ENCODE results near the gene LIMCH1. TPM values are rescaled to one million over a fixed set of nuclear protein-coding genes. Genes with fewer than 3 reads are reported as not detected.

LIMCH1 gene
- total and polyA plus RNA-seq, 2 donors from 2014 or later: 19.9 to 83.9 TPM

DNA sequence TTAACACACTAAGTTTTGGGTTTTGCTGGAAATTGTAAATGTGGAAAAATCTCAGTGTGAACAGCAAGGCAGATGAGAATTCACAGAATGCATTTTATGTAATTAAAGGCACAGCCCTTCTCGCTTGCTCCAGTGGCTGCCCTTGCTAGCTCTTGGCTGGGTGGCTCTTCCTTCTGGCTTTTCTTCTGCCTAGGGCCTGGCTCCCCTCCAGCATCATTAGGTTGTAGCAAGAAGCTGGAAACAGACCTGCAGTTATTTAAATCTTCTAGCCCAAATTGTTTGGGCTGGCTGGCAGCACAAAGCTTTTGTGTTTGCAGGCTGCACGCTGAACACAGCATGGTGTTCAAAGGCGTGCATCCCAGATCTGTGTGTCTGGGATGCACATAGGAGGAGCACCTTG is 56.5 kb downstream of the LIMCH1 start:
- Histone ChIP-seq H3K27ac (ENCODE audit: low read depth in 2 of 2, low read length in 2 of 2) (no peak overlapping the region), H3K9me3 (ENCODE audit: control insufficient read depth in 2 of 3, insufficient read depth in 1 of 3, low read length in 3 of 3) (no peaks in the 10 kb centered on the region), H3K27me3 (ENCODE audit: control insufficient read depth, insufficient read depth, low read length) (no peaks in the 10 kb centered on the region), H3K4me1 (ENCODE audit: control insufficient read depth in 2 of 3, insufficient read depth in 2 of 3, low read depth in 1 of 3, low read length in 3 of 3) (peaks cover 0 to 15% (median 7%) of the 10 kb centered on the region in 3 donors), H3K4me3 (ENCODE audit: low read length in 3 of 3) (no peak overlapping the region), H3K36me3 (ENCODE audit: control insufficient read depth in 2 of 3, insufficient read depth in 3 of 3, low read length in 3 of 3) (no peaks in the 10 kb centered on the region), H3K9ac (ENCODE audit: low read length in 3 of 3) (no peak overlapping the region)
- DNase-seq (no peak), FAIRE-seq (no peak)
- intact Hi-C loops (cut with DNase I): no loop called here
- TF ChIP-seq, protein P1, sequence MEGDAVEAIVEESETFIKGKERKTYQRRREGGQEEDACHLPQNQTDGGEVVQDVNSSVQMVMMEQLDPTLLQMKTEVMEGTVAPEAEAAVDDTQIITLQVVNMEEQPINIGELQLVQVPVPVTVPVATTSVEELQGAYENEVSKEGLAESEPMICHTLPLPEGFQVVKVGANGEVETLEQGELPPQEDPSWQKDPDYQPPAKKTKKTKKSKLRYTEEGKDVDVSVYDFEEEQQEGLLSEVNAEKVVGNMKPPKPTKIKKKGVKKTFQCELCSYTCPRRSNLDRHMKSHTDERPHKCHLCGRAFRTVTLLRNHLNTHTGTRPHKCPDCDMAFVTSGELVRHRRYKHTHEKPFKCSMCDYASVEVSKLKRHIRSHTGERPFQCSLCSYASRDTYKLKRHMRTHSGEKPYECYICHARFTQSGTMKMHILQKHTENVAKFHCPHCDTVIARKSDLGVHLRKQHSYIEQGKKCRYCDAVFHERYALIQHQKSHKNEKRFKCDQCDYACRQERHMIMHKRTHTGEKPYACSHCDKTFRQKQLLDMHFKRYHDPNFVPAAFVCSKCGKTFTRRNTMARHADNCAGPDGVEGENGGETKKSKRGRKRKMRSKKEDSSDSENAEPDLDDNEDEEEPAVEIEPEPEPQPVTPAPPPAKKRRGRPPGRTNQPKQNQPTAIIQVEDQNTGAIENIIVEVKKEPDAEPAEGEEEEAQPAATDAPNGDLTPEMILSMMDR (IDR thresholded peaks at IDR 0.05; ENCODE audit: borderline replicate concordance, extremely low read depth, insufficient read depth): no peak

DNA sequence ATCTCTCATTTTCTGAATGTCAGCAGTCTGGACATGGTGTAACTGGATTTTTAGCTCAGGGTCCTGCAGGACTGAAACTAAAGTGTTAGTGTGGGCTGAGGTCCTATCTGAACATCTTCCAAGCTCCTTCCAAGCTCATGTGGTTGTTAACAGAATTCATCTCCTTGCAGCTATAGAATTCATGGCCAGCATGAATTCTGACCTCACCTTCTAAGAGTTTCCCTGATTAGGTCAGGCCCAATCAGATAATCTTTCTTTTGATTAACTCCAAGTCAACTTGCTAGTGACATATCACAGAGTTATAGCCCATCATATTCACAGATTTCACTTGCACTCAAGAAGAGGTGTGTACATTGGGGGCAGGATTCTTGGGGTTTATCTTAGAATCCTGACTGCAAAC is 59.5 kb downstream of the LIMCH1 start:
- peaks cover 0 to 30% (median 3%) of the 10 kb centered on the region in 3 donors for H3K4me1 ChIP-seq (ENCODE audit: control insufficient read depth in 2 of 3, insufficient read depth in 2 of 3, low read depth in 1 of 3, low read length in 3 of 3)
- DNase-seq (no peak), FAIRE-seq (no peak)
- no peak overlapping the region for H3K9ac ChIP-seq (ENCODE audit: low read length in 3 of 3)
- no peaks in the 10 kb centered on the region for H3K27me3 ChIP-seq (ENCODE audit: control insufficient read depth, insufficient read depth, low read length)
- no peaks in the 10 kb centered on the region for H3K36me3 ChIP-seq (ENCODE audit: control insufficient read depth in 2 of 3, insufficient read depth in 3 of 3, low read length in 3 of 3)
- TF ChIP-seq, protein P1 (IDR thresholded peaks at IDR 0.05; ENCODE audit: borderline replicate concordance, extremely low read depth, insufficient read depth): no peak
- no peak overlapping the region for H3K27ac ChIP-seq (ENCODE audit: low read depth in 2 of 2, low read length in 2 of 2)
- no peaks in the 10 kb centered on the region for H3K9me3 ChIP-seq (ENCODE audit: control insufficient read depth in 2 of 3, insufficient read depth in 1 of 3, low read length in 3 of 3)
- H3K4me3 ChIP-seq (ENCODE audit: low read length in 3 of 3): no peak overlapping the region
- intact Hi-C loops (cut with DNase I): no loop called here

DNA sequence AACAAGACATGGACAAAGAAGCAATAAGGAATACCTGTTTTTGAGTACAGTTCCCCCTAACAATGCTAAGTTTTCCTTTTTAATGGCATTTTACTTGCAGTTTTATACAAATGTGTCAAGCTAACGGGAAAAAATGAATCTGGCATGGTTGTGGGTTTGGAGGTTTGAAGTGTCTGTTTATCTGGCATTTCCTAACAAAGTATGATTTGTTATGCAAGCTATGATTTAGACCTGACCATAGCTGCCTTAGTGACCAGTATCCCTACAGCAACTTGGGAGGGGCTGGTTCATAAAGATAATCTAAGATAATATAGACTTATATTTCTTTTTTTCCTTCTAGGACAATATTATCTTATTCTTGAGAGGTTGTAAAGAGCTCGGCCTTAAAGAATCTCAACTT is 60.6 kb downstream of the LIMCH1 start:
- Histone ChIP-seq H3K27ac (ENCODE audit: low read depth in 2 of 2, low read length in 2 of 2) (no peak overlapping the region), H3K4me3 (ENCODE audit: low read length in 3 of 3) (no peak overlapping the region), H3K9me3 (ENCODE audit: control insufficient read depth in 2 of 3, insufficient read depth in 1 of 3, low read length in 3 of 3) (no peaks in the 10 kb centered on the region), H3K27me3 (ENCODE audit: control insufficient read depth, insufficient read depth, low read length) (no peaks in the 10 kb centered on the region), H3K4me1 (ENCODE audit: control insufficient read depth in 2 of 3, insufficient read depth in 2 of 3, low read depth in 1 of 3, low read length in 3 of 3) (peaks cover 3 to 33% (median 7%) of the 10 kb centered on the region in 3 donors), H3K9ac (ENCODE audit: low read length in 3 of 3) (no peak overlapping the region), H3K36me3 (ENCODE audit: control insufficient read depth in 2 of 3, insufficient read depth in 3 of 3, low read length in 3 of 3) (no peaks in the 10 kb centered on the region)
- TF ChIP-seq, protein P1 (IDR thresholded peaks at IDR 0.05; ENCODE audit: borderline replicate concordance, extremely low read depth, insufficient read depth): no peak
- intact Hi-C loops (cut with DNase I): no loop called here
- FAIRE-seq: no peak
- no peak for DNase-seq

DNA sequence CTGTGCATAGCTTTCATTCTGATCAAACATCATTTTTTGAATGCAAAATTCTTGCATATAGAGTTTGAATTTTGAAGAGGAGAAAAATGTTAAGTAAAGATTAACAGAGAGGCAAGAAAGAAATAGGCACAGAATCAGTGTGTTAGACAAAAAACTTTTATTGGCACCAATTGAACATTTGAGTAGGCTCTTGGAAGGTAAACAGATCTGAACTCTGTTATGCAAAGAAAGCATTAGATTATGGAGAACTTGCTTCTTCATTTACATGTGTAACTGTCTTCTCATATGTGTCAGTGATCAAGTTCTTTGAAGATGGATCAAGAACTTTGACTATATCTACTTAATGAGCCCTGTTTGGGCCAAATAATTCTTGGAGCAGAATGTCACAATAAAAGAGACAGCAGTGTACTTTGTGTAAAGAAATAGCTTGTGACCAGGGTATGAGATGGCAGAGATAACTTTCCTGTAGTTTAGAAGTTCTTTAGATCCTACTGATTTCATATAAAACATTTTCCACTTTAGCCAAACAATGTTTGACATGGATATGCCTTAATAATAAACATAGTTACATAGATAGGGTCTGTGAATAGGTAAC is 61.3 kb downstream of the LIMCH1 start:
- DNase-seq: no peak
- TF ChIP-seq, protein P1 (IDR thresholded peaks at IDR 0.05; ENCODE audit: borderline replicate concordance, extremely low read depth, insufficient read depth): no peak
- H3K9ac ChIP-seq (ENCODE audit: low read length in 3 of 3): no peak overlapping the region

More for the DNA sequence above, 61.3 kb downstream of the LIMCH1 start:
- Histone ChIP-seq H3K4me1 (ENCODE audit: control insufficient read depth in 2 of 3, insufficient read depth in 2 of 3, low read depth in 1 of 3, low read length in 3 of 3) (peaks cover 3 to 33% (median 7%) of the 10 kb centered on the region in 3 donors), H3K27me3 (ENCODE audit: control insufficient read depth, insufficient read depth, low read length) (no peaks in the 10 kb centered on the region), H3K36me3 (ENCODE audit: control insufficient read depth in 2 of 3, insufficient read depth in 3 of 3, low read length in 3 of 3) (no peaks in the 10 kb centered on the region), H3K9me3 (ENCODE audit: control insufficient read depth in 2 of 3, insufficient read depth in 1 of 3, low read length in 3 of 3) (no peaks in the 10 kb centered on the region), H3K27ac (ENCODE audit: low read depth in 2 of 2, low read length in 2 of 2) (no peak overlapping the region), H3K4me3 (ENCODE audit: low read length in 3 of 3) (no peak overlapping the region)
- no peak for FAIRE-seq
- intact Hi-C loops (cut with DNase I): no loop called here
